IMR-90 (cell line): ENCODE results near the gene RAB31. TPM values are rescaled to one million over a fixed set of nuclear protein-coding genes. Genes with fewer than 3 reads are reported as not detected.

Source experiments
- ATAC-seq: fragments of 200-7000 bp; cut with Tn5 transposase; 2 replicates; pipeline ENCODE4 v1.9.1; 2020; ENCODE audit warnings: low read depth, mild to moderate bottlenecking, moderate library complexity
- BruUV-seq: library from RNA; stranded (reverse); fragments of 400-500 nt; replicated peaks from 2 replicates; lab custom pipeline; 2021; lab: Mats Ljungman, UMichigan
- CTCF ChIA-PET: fragments of 300-600 bp; formaldehyde crosslinking; extraction: SDS; loops from one replicate; lab custom pipeline; 2021; ENCODE audit warnings: antibody characterized with exemption; lab: Yijun Ruan, JAX
- POLR2A ChIA-PET: fragments of 300-600 bp; sonication (Branson Sonifier 250); formaldehyde crosslinking; loops from one replicate; lab custom pipeline; 2022; ENCODE audit warnings: antibody characterized with exemption; ENCODE audit not compliant: unreplicated experiment; lab: Charles Lee
- DNase-seq: peaks from one replicate; pipeline ENCODE4 v3.0.0; 2013
- H2AFZ ChIP-seq: replicated peaks from 2 replicates; pipeline ENCODE3; 2013; ENCODE audit warnings: low read length, mild to moderate bottlenecking; ENCODE audit not compliant: poor library complexity
- H2AK5ac ChIP-seq: 2 replicates; pipeline ENCODE4 v1.6.1; 2013; ENCODE audit warnings: low read depth, low read length, inconsistent platforms
- H2AK9ac ChIP-seq: replicated peaks from 2 replicates; pipeline ENCODE3; 2013; ENCODE audit warnings: mild to moderate bottlenecking, low read depth, low read length, moderate library complexity; ENCODE audit not compliant: poor library complexity
- H2BK120ac ChIP-seq: 2 replicates; pipeline ENCODE4 v1.6.1; 2013; ENCODE audit warnings: low read depth, low read length, inconsistent platforms
- H2BK15ac ChIP-seq: 3 replicates; pipeline ENCODE4 v1.6.1; 2013; ENCODE audit warnings: low read depth, low read length, inconsistent platforms
- H2BK20ac ChIP-seq: 2 replicates; pipeline ENCODE4 v1.6.1; 2013; ENCODE audit warnings: low read depth, mild to moderate bottlenecking, inconsistent platforms, low read length, moderate library complexity
- H2BK5ac ChIP-seq: 2 replicates; pipeline ENCODE4 v1.6.1; 2013; ENCODE audit warnings: mild to moderate bottlenecking, low read depth, low read length, inconsistent platforms; ENCODE audit not compliant: poor library complexity, severe bottlenecking
- H3K14ac ChIP-seq: replicated peaks from 2 replicates; pipeline ENCODE4 v1.6.1; 2013; ENCODE audit warnings: low read depth, low read length, inconsistent platforms
- H3K18ac ChIP-seq: 2 replicates; pipeline ENCODE4 v1.6.1; 2013; ENCODE audit warnings: low read depth, low read length, control low read depth
- H3K23ac ChIP-seq: 2 replicates; pipeline ENCODE4 v1.6.1; 2013; ENCODE audit warnings: low read depth, low read length, inconsistent platforms
- H3K27ac ChIP-seq: 2 replicates; pipeline ENCODE4 v1.5.1; 2013; ENCODE audit warnings: mild to moderate bottlenecking, control low read depth, low read length; ENCODE audit not compliant: insufficient read depth
- H3K27me3 ChIP-seq: 2 replicates; pipeline ENCODE4 v1.6.1; 2013; ENCODE audit warnings: low read length; ENCODE audit not compliant: control insufficient read depth, insufficient read depth
- H3K36me3 ChIP-seq: 2 replicates; pipeline ENCODE4 v1.6.1; 2013; ENCODE audit warnings: low read length, mixed read lengths; ENCODE audit not compliant: control insufficient read depth, insufficient read depth
- H3K4ac ChIP-seq: 2 replicates; pipeline ENCODE4 v1.6.1; 2013; ENCODE audit warnings: low read depth, low read length, inconsistent platforms
- H3K4me1 ChIP-seq: 2 replicates; pipeline ENCODE4 v1.6.1; 2013; ENCODE audit warnings: low read length, mixed read lengths; ENCODE audit not compliant: control insufficient read depth, insufficient read depth
- H3K4me2 ChIP-seq: 2 replicates; pipeline ENCODE4 v1.6.1; 2013; ENCODE audit warnings: low read depth, mild to moderate bottlenecking, control low read depth, low read length, moderate library complexity
- H3K4me3 ChIP-seq: 2 replicates; pipeline ENCODE4 v1.5.1; 2013; ENCODE audit warnings: low read depth, mild to moderate bottlenecking, control low read depth, low read length, moderate library complexity; ENCODE audit not compliant: insufficient read depth
- H3K56ac ChIP-seq: 2 replicates; pipeline ENCODE4 v1.6.1; 2013; ENCODE audit warnings: low read length, inconsistent platforms; ENCODE audit not compliant: insufficient read depth; ENCODE audit errors: extremely low read depth
- H3K79me1 ChIP-seq, 2 experiments: 2 replicates each; pipeline ENCODE4 v1.6.1; 2013; ENCODE audit warnings: low read length in 2 of 2, inconsistent platforms in 1 of 2, low read depth in 1 of 2
- H3K9ac ChIP-seq: 2 replicates; pipeline ENCODE4 v1.6.1; 2013; ENCODE audit warnings: low read depth, low read length, control low read depth
- H3K9me1 ChIP-seq: 2 replicates; pipeline ENCODE4 v1.6.1; 2013; ENCODE audit warnings: low read length, inconsistent platforms; ENCODE audit not compliant: insufficient read depth
- H3K9me3 ChIP-seq: 2 replicates; pipeline ENCODE4 v1.6.1; 2013; ENCODE audit warnings: low read length; ENCODE audit not compliant: control insufficient read depth, insufficient read depth
- H4K20me1 ChIP-seq: 2 replicates; pipeline ENCODE4 v1.6.1; 2013; ENCODE audit warnings: low read length, inconsistent platforms; ENCODE audit not compliant: insufficient read depth
- H4K5ac ChIP-seq: 2 replicates; pipeline ENCODE4 v1.6.1; 2013; ENCODE audit warnings: mild to moderate bottlenecking, low read depth, low read length, control low read depth
- H4K8ac ChIP-seq, 2 experiments: 2 replicates each; pipeline ENCODE4 v1.6.1; 2013; ENCODE audit warnings: low read depth in 2 of 2, low read length in 2 of 2, control low read depth in 1 of 2, inconsistent platforms in 1 of 2
- H4K91ac ChIP-seq: 2 replicates; pipeline ENCODE4 v1.6.1; 2013; ENCODE audit warnings: low read depth, low read length, inconsistent platforms; ENCODE audit not compliant: insufficient read depth
- BHLHE40 ChIP-seq: fragments of 150-350 bp; IDR thresholded peaks from 2 replicates; pipeline ENCODE4 v1.6.1; 2016; ENCODE audit warnings: mild to moderate bottlenecking, low read depth, low read length
- CEBPB ChIP-seq: IDR thresholded peaks from 2 replicates; pipeline ENCODE4 v1.6.1; 2012; ENCODE audit warnings: low read depth, low read length, improper control_type of control experiment
- FOS ChIP-seq: fragments of 150-350 bp; IDR thresholded peaks from 2 replicates; pipeline ENCODE4 v1.6.1; 2016; ENCODE audit warnings: low read depth, low read length
- MAFK ChIP-seq: IDR thresholded peaks from 2 replicates; pipeline ENCODE4 v1.6.1; 2012; ENCODE audit warnings: low read depth, low read length, improper control_type of control experiment
- MAZ ChIP-seq: IDR thresholded peaks from 2 replicates; pipeline ENCODE4 v1.6.1; 2012; ENCODE audit warnings: low read depth, mild to moderate bottlenecking, low read length, improper control_type of control experiment, moderate library complexity, borderline replicate concordance
- MXI1 ChIP-seq: IDR thresholded peaks from 2 replicates; pipeline ENCODE4 v1.6.1; 2012; ENCODE audit warnings: low read depth, mild to moderate bottlenecking, low read length, moderate library complexity, borderline replicate concordance
- POLR2A ChIP-seq: IDR thresholded peaks from 2 replicates; pipeline ENCODE4 v1.6.1; 2012; ENCODE audit warnings: mild to moderate bottlenecking, low read depth, low read length
- RAD21 ChIP-seq: IDR thresholded peaks from 2 replicates; pipeline ENCODE4 v1.6.1; 2012; ENCODE audit warnings: low read length, improper control_type of control experiment
- RCOR1 ChIP-seq: IDR thresholded peaks from 2 replicates; pipeline ENCODE4 v1.6.1; 2012; ENCODE audit warnings: mild to moderate bottlenecking, low read length, improper control_type of control experiment; ENCODE audit not compliant: insufficient replicate concordance
- SMC3 ChIP-seq: fragments of 150-350 bp; IDR thresholded peaks from 2 replicates; pipeline ENCODE4 v1.6.1; 2016; ENCODE audit warnings: low read depth, mild to moderate bottlenecking, antibody characterized with exemption, low read length, moderate library complexity
- WGBS, 2 experiments: methylation state at CpG; one replicate each; pipeline versions ENCODE4 v1.1.5 to v1.1.7; 2013; ENCODE audit warnings: missing lambda C conversion rate in 2 of 2; ENCODE audit not compliant: insufficient read length in 1 of 2; ENCODE audit errors: extremely low coverage in 2 of 2; 5-methylcytosine and 5-hydroxymethylcytosine counted together
- dilution Hi-C: fragments of 300-500 bp; cut with HindIII; formaldehyde crosslinking; loops from one replicate; pipeline ENCODE4 v1.14.3; 2018; ENCODE audit warnings: low sequenced_read_pairs; ENCODE audit not compliant: unreplicated experiment
- in situ Hi-C: fragments of 300-500 bp; cut with MboI; formaldehyde crosslinking; loops from 3 replicates; pipeline ENCODE4 v1.14.3; 2019; ENCODE audit warnings: low sequenced_read_pairs, inconsistent platforms, mixed read lengths
- intact Hi-C: fragments of 100-400 bp; cut with micrococcal nuclease; formaldehyde crosslinking; loops from 2 replicates; pipeline ENCODE4 v1.10.0; 2022
- polyA plus RNA-seq, 3 experiments: library from polyadenylated mRNA; depleted of rRNA; stranded (reverse); fragments of >200 nt; gene quantifications; 2 replicates each; pipeline ENCODE4 v1.2.3, GENCODE V29; 2012; ENCODE audit warnings: low replicate concordance in 1 of 3
- total RNA-seq: library from RNA; depleted of rRNA; stranded (reverse); fragments of >200 nt; gene quantifications from 2 replicates; pipeline ENCODE4 v1.2.3, GENCODE V29; 2012
- TF ChIP-seq, protein P1 (sequence below): fragments of 150-350 bp; IDR thresholded peaks from 2 replicates; pipeline ENCODE4 v1.6.1; 2017; ENCODE audit warnings: mild to moderate bottlenecking, antibody characterized with exemption, low read length, low read depth
- TF ChIP-seq, protein P2 (sequence below): conservative IDR thresholded peaks from 2 replicates; pipeline ENCODE4 v1.5.1; 2012; ENCODE audit warnings: mild to moderate bottlenecking, low read depth, low read length, improper control_type of control experiment

RAB31 gene
- total and polyA plus RNA-seq, 2 of the 4 experiments (the other 2 are of a cell fraction): 13.8 to 26.9 TPM

DNA sequence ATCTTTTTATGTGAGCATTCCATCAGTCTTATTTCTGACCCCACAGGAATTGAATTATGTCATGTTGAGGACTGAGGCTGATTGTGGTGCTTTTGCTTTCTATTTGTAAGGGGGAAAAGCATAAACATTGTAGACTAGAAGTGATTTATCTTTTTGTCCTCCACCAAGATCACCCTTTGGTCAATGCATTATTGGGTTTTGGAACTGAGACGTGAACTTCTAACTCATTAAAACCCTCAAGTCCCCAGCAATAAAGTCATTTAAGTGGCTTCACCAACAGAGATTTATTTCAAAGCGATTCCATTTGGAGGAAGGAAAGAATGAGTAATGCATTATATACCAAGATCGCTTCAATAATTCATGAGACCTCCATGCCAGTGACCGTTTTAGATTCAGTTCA, 102.2 kb downstream of the RAB31 start:
- no TSS peak for BruUV-seq
- no peak overlapping the region for H2BK120ac ChIP-seq
- no CpG with 5 or more reads among the region's 4 CpGs for WGBS, 2 experiments
- H4K8ac ChIP-seq: no peak overlapping the region
- H4K20me1 ChIP-seq: peaks cover 4% of the 10 kb centered on the region; the same call in 1 of the 2 replicates
- H3K56ac ChIP-seq: no peak overlapping the region
- in situ Hi-C loops (no loop called here), intact Hi-C loops (loop anchor here (5.0 kb wide), 1 partner anchor 103 kb away; the partner anchor contains the start of gene RAB31), dilution Hi-C loops (no loop called here)
- H3K27ac ChIP-seq: no peak overlapping the region
- TF ChIP-seq RAD21: no peak
- no peak for TF ChIP-seq BHLHE40
- no peak for TF ChIP-seq MAFK
- TF ChIP-seq, protein P1, sequence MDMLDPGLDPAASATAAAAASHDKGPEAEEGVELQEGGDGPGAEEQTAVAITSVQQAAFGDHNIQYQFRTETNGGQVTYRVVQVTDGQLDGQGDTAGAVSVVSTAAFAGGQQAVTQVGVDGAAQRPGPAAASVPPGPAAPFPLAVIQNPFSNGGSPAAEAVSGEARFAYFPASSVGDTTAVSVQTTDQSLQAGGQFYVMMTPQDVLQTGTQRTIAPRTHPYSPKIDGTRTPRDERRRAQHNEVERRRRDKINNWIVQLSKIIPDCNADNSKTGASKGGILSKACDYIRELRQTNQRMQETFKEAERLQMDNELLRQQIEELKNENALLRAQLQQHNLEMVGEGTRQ: no peak
- no peak for TF ChIP-seq MXI1
- no peak for TF ChIP-seq SMC3
- no peak for TF ChIP-seq POLR2A
- TF ChIP-seq CEBPB: no peak
- TF ChIP-seq MAZ: no peak
- TF ChIP-seq FOS: no peak
- no peak for TF ChIP-seq RCOR1
- TF ChIP-seq, protein P2, sequence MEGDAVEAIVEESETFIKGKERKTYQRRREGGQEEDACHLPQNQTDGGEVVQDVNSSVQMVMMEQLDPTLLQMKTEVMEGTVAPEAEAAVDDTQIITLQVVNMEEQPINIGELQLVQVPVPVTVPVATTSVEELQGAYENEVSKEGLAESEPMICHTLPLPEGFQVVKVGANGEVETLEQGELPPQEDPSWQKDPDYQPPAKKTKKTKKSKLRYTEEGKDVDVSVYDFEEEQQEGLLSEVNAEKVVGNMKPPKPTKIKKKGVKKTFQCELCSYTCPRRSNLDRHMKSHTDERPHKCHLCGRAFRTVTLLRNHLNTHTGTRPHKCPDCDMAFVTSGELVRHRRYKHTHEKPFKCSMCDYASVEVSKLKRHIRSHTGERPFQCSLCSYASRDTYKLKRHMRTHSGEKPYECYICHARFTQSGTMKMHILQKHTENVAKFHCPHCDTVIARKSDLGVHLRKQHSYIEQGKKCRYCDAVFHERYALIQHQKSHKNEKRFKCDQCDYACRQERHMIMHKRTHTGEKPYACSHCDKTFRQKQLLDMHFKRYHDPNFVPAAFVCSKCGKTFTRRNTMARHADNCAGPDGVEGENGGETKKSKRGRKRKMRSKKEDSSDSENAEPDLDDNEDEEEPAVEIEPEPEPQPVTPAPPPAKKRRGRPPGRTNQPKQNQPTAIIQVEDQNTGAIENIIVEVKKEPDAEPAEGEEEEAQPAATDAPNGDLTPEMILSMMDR: no peak
- no peak overlapping the region for H3K4ac ChIP-seq
- H3K14ac ChIP-seq: no peak overlapping the region
- H2BK5ac ChIP-seq: no peak overlapping the region
- H3K36me3 ChIP-seq: no peaks in the 10 kb centered on the region; the same call in 1 of the 2 replicates
- H3K79me1 ChIP-seq: peaks cover 4 to 22% of the 10 kb centered on the region in 2 experiments
- peaks cover 2% of the 10 kb centered on the region; the same call in 1 of the 2 replicates for H3K9me3 ChIP-seq
- no peak overlapping the region for H2AFZ ChIP-seq
- ChIA-PET CTCF (no interaction called here), POLR2A (no interaction called here)
- ATAC-seq (peak; percentile 9; the same call in 1 of the 2 replicates), DNase-seq (peak; percentile 33)
- H4K5ac ChIP-seq: no peak overlapping the region
- H3K27me3 ChIP-seq: no peaks in the 10 kb centered on the region
- no peak overlapping the region for H3K9ac ChIP-seq
- H2BK15ac ChIP-seq: no peak overlapping the region
- no peak overlapping the region for H2BK20ac ChIP-seq
- no peak overlapping the region for H2AK5ac ChIP-seq
- H3K4me2 ChIP-seq: no peak overlapping the region
- H3K9me1 ChIP-seq: peaks cover 5% of the 10 kb centered on the region
- no peak overlapping the region for H4K91ac ChIP-seq
- no peak overlapping the region for H3K18ac ChIP-seq
- no peak overlapping the region for H3K4me3 ChIP-seq
- H3K4me1 ChIP-seq: peaks cover 13% of the 10 kb centered on the region
- no peak overlapping the region for H2AK9ac ChIP-seq
- no peak overlapping the region for H3K23ac ChIP-seq
